HepG2 (cell line): Measurements from ENCODE around the gene ETV2. TPM values are rescaled to one million over a fixed set of nuclear protein-coding genes. Genes with fewer than 3 reads are reported as not detected.

Source experiments
- EEA1 ChIP-seq: sonication (generic); formaldehyde crosslinking; IDR thresholded peaks from 2 replicates; pipeline ENCODE4 v1.5.1; 2020; ENCODE audit warnings: mild to moderate bottlenecking, missing genetic modification reagents, borderline replicate concordance
- MEF2D ChIP-seq: sonication (generic); formaldehyde crosslinking; IDR thresholded peaks from 2 replicates; pipeline ENCODE4 v1.5.1; 2020; ENCODE audit warnings: mild to moderate bottlenecking, missing genetic modification reagents
- SIX1 ChIP-seq: sonication (generic); formaldehyde crosslinking; IDR thresholded peaks from 2 replicates; pipeline ENCODE4 v1.4.0; 2020; ENCODE audit warnings: missing genetic modification reagents, borderline replicate concordance
- SMAD9 ChIP-seq: sonication (generic); formaldehyde crosslinking; IDR thresholded peaks from 2 replicates; pipeline ENCODE4 v1.5.1; 2020; ENCODE audit warnings: mild to moderate bottlenecking, missing genetic modification reagents
- ZNF383 ChIP-seq: sonication (generic); formaldehyde crosslinking; IDR thresholded peaks from 2 replicates; pipeline ENCODE4 v1.4.0; 2020; ENCODE audit warnings: missing genetic modification reagents, mild to moderate bottlenecking, borderline replicate concordance
- ZNF501 ChIP-seq: sonication (generic); formaldehyde crosslinking; IDR thresholded peaks from 2 replicates; pipeline ENCODE4 v1.5.1; 2020; ENCODE audit warnings: mild to moderate bottlenecking, moderate library complexity, missing genetic modification reagents
- ZNF574 ChIP-seq: sonication (generic); formaldehyde crosslinking; IDR thresholded peaks from 2 replicates; pipeline ENCODE4 v1.4.0; 2020; ENCODE audit warnings: missing genetic modification reagents
- ZSCAN12 ChIP-seq: sonication (generic); formaldehyde crosslinking; IDR thresholded peaks from 2 replicates; pipeline ENCODE4 v1.9.0; 2021; ENCODE audit warnings: mild to moderate bottlenecking, missing genetic modification reagents
- polyA plus RNA-seq, 8 experiments: library from polyadenylated mRNA; depleted of rRNA in 3 of 8; stranded (reverse) in 7 of 8; unstranded in 1 of 8; fragments of >200 nt; fragmentation: Illumina TruSeq in 4 of 8; extraction: Trizol in 4 of 8; gene quantifications; 2 replicates each; pipeline versions ENCODE4 v1.2.1 to v1.2.3, GENCODE V29; 2011 to 2016; ENCODE audit warnings: low read depth in 4 of 8, missing spikeins in 1 of 8, mixed read lengths in 1 of 8; ENCODE audit not compliant: insufficient read depth in 1 of 8
- total RNA-seq, 5 experiments: library from RNA; depleted of rRNA; stranded (reverse); fragments of >200 nt; fragmentation: Illumina TruSeq; extraction: Trizol; gene quantifications; 2 replicates each; pipeline ENCODE4 v1.2.3, GENCODE V29; 2016; ENCODE audit warnings: low read depth in 1 of 5
- TF ChIP-seq, protein P1 (sequence below): sonication (generic); formaldehyde crosslinking; IDR thresholded peaks from 2 replicates; pipeline ENCODE4 v1.8.1; 2023; ENCODE audit warnings: mild to moderate bottlenecking, missing genetic modification reagents
- TF ChIP-seq, protein P2 (sequence below): sonication (generic); formaldehyde crosslinking; IDR thresholded peaks from 2 replicates; pipeline ENCODE4 v1.4.0; 2020; ENCODE audit warnings: missing genetic modification reagents
- TF ChIP-seq, protein P3 (sequence below): sonication (generic); formaldehyde crosslinking; IDR thresholded peaks from 2 replicates; pipeline ENCODE4 v1.4.0; 2020; ENCODE audit warnings: missing genetic modification reagents
- TF ChIP-seq, protein P4 (sequence below): sonication (generic); formaldehyde crosslinking; IDR thresholded peaks from 2 replicates; pipeline ENCODE4 v1.8.0; 2023; ENCODE audit warnings: mild to moderate bottlenecking, missing genetic modification reagents

The ETV2 gene
- total and polyA plus RNA-seq, 2 of the 13 experiments (the other 11 are each of a cell fraction or from before 2014, with no cell fraction given) = 0.07 to 0.20 TPM

GRCh38 chr19:35643255-35644205, 2.0 kb downstream of the ETV2 start (continued):
- TF ChIP-seq, protein P1, sequence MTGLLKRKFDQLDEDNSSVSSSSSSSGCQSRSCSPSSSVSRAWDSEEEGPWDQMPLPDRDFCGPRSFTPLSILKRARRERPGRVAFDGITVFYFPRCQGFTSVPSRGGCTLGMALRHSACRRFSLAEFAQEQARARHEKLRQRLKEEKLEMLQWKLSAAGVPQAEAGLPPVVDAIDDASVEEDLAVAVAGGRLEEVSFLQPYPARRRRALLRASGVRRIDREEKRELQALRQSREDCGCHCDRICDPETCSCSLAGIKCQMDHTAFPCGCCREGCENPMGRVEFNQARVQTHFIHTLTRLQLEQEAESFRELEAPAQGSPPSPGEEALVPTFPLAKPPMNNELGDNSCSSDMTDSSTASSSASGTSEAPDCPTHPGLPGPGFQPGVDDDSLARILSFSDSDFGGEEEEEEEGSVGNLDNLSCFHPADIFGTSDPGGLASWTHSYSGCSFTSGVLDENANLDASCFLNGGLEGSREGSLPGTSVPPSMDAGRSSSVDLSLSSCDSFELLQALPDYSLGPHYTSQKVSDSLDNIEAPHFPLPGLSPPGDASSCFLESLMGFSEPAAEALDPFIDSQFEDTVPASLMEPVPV (CRISPR knock-in tag) = peak; percentile 69; the same call in 1 of the 2 replicates
- TF ChIP-seq ZNF574 (CRISPR knock-in tag) (peak; percentile 62; the same call in 1 of the 2 replicates), EEA1 (CRISPR knock-in tag) (0 out of 2 replicates have a peak, but pooled peaks have one; percentile 29), ZSCAN12 (CRISPR knock-in tag) (no peak), ZNF501 (CRISPR knock-in tag) (no peak), MEF2D (CRISPR knock-in tag) (no peak), ZNF383 (no peak), SIX1 (CRISPR knock-in tag) (no peak; the same call in 1 of the 2 replicates), SMAD9 (CRISPR knock-in tag) (0 out of 2 replicates have a peak, but pooled peaks have one; percentile 37)
- TF ChIP-seq, protein P2, sequence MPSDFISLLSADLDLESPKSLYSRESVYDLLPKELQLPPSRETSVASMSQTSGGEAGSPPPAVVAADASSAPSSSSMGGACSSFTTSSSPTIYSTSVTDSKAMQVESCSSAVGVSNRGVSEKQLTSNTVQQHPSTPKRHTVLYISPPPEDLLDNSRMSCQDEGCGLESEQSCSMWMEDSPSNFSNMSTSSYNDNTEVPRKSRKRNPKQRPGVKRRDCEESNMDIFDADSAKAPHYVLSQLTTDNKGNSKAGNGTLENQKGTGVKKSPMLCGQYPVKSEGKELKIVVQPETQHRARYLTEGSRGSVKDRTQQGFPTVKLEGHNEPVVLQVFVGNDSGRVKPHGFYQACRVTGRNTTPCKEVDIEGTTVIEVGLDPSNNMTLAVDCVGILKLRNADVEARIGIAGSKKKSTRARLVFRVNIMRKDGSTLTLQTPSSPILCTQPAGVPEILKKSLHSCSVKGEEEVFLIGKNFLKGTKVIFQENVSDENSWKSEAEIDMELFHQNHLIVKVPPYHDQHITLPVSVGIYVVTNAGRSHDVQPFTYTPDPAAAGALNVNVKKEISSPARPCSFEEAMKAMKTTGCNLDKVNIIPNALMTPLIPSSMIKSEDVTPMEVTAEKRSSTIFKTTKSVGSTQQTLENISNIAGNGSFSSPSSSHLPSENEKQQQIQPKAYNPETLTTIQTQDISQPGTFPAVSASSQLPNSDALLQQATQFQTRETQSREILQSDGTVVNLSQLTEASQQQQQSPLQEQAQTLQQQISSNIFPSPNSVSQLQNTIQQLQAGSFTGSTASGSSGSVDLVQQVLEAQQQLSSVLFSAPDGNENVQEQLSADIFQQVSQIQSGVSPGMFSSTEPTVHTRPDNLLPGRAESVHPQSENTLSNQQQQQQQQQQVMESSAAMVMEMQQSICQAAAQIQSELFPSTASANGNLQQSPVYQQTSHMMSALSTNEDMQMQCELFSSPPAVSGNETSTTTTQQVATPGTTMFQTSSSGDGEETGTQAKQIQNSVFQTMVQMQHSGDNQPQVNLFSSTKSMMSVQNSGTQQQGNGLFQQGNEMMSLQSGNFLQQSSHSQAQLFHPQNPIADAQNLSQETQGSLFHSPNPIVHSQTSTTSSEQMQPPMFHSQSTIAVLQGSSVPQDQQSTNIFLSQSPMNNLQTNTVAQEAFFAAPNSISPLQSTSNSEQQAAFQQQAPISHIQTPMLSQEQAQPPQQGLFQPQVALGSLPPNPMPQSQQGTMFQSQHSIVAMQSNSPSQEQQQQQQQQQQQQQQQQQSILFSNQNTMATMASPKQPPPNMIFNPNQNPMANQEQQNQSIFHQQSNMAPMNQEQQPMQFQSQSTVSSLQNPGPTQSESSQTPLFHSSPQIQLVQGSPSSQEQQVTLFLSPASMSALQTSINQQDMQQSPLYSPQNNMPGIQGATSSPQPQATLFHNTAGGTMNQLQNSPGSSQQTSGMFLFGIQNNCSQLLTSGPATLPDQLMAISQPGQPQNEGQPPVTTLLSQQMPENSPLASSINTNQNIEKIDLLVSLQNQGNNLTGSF (CRISPR knock-in tag) = no peak; the same call in 1 of the 2 replicates
- TF ChIP-seq, protein P3, sequence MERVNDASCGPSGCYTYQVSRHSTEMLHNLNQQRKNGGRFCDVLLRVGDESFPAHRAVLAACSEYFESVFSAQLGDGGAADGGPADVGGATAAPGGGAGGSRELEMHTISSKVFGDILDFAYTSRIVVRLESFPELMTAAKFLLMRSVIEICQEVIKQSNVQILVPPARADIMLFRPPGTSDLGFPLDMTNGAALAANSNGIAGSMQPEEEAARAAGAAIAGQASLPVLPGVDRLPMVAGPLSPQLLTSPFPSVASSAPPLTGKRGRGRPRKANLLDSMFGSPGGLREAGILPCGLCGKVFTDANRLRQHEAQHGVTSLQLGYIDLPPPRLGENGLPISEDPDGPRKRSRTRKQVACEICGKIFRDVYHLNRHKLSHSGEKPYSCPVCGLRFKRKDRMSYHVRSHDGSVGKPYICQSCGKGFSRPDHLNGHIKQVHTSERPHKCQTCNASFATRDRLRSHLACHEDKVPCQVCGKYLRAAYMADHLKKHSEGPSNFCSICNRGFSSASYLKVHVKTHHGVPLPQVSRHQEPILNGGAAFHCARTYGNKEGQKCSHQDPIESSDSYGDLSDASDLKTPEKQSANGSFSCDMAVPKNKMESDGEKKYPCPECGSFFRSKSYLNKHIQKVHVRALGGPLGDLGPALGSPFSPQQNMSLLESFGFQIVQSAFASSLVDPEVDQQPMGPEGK (CRISPR knock-in tag) = peak; percentile 73
- TF ChIP-seq, protein P4, sequence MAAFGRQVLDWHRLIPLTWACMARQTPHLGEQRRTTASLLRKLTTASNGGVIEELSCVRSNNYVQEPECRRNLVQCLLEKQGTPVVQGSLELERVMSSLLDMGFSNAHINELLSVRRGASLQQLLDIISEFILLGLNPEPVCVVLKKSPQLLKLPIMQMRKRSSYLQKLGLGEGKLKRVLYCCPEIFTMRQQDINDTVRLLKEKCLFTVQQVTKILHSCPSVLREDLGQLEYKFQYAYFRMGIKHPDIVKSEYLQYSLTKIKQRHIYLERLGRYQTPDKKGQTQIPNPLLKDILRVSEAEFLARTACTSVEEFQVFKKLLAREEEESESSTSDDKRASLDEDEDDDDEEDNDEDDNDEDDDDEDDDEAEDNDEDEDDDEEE (CRISPR knock-in tag) = no peak
